GM18873 (cell line): ENCODE measurements around the gene DNAJC18.

ENCODE experiments used
- ATAC-seq: cut with Tn5 transposase; IDR thresholded peaks from one replicate; pipeline ENCODE4 v1.9.1; 2021; ENCODE audit warnings: mild to moderate bottlenecking, moderate library complexity, moderate number of reproducible peaks; ENCODE audit not compliant: unreplicated experiment, low FRiP score

Gene DNAJC18

GRCh38 chr5:139374909-139375308 is 64.4 kb downstream of the DNAJC18 start:
- ATAC-seq, result no peak

- no peak for ATAC-seq
Observed at GRCh38 chr5:139371482-139372435, 67.6 kb downstream of the DNAJC18 start.

- no peak for ATAC-seq
Observed at GRCh38 chr5:139369181-139369580, 70.1 kb downstream of the DNAJC18 start.

DNA sequence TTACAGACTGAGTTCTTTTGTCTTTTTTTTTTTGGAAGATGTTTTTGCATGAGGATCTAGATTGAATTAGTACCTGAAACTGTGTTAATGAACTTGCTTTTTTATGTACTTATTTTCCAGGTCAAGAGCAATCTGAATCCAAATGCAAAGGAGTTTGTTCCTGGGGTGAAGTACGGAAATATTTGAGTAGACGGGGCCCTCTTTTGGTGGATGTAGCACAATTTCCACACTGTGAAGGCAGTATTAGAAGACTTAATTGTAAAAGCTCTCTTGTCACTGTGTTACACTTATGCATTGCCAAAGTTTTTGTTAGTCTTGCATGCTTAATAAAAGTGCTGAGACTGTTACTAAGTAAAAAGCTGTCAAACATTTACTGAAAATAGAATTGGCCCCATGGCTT is 70.7 kb downstream of the DNAJC18 start:
- ATAC-seq, result no peak

DNA sequence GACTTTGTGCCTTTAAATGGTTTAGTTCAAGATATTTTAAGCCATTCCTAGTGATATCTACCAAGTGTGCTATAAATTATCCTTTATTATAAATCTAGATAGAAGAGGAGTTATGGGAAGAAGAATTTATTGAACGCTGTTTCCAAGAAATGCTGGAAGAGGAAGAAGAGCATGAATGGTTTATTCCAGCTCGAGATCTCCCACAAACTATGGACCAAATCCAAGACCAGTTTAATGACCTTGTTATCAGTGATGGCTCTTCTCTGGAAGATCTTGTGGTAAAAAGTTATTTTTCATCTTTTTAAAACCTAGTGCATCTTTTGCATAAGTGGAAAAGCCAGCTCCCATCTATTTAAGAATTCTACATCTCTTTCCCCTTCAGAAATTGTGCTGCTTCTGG is 74.9 kb downstream of the DNAJC18 start:
- ATAC-seq, result no peak

DNA sequence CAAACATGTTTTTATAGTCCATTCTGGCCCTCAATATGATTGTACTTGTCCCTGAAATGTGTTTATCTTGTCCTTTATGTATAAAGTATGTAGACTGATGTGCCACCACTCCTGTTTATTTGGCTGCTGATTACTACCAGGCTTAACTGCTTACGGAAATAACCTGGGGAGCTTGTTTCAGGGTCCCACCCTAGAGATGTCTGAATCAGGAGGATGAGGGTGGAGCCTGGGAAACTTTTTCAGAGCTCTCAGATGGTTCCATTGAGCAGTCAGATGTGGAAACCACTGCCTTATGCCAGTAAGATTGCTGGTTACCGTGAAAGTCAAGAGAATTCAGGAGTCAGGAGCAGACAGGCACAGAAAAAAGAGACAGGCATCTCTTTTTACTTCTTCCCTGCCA is 75.4 kb downstream of the DNAJC18 start:
- no peak for ATAC-seq

GRCh38 chr5:139361835-139362429 is 77.4 kb downstream of the DNAJC18 start:
- no peak for ATAC-seq

DNA sequence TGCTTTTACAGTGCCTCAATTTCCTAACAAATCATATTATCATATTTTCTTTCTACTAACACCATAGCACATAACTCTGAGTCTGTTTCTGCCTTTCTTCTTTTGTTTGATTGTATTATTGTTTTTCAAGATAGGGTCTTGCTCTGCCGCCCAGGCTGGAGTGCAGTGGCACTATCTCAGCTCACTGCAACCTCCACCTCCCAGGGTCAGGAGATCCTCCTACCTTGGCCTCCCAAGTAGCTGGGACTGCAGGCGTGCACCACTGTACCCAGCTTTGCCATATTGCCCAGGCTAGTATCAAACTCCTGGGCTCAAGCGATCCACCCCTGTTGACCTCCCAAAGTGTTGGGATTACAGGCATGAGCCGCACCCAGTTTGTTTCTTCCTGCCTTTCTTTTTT is 78.9 kb downstream of the DNAJC18 start:
- no peak for ATAC-seq
